Loucy (cell line): Measurements from ENCODE around the gene CHST2.

Source experiments
- H2AFZ ChIP-seq: fragments of 200-600 bp; sonication (generic); 2 replicates; pipeline ENCODE4 v1.6.0; 2016; ENCODE audit warnings: antibody characterized with exemption, mild to moderate bottlenecking, low read length, moderate library complexity
- H3F3A ChIP-seq: fragments of 200-600 bp; 2 replicates; pipeline ENCODE4 v1.6.0; 2016; ENCODE audit warnings: antibody characterized with exemption, low read depth, mild to moderate bottlenecking
- H3K27me3 ChIP-seq: fragments of 200-600 bp; sonication (generic); 2 replicates; pipeline ENCODE4 v1.6.1; 2014; ENCODE audit warnings: low read length, mild to moderate bottlenecking; ENCODE audit not compliant: insufficient read depth, poor library complexity, severe bottlenecking
- H3K36me3 ChIP-seq: fragments of 200-600 bp; sonication (generic); 2 replicates; pipeline ENCODE4 v1.6.1; 2016; ENCODE audit warnings: low read length; ENCODE audit not compliant: insufficient read depth
- H3K4me1 ChIP-seq: fragments of 200-600 bp; sonication (generic); 2 replicates; pipeline ENCODE4 v1.5.1; 2014; ENCODE audit warnings: low read length, mild to moderate bottlenecking; ENCODE audit not compliant: insufficient read depth, poor library complexity, severe bottlenecking
- H3K4me2 ChIP-seq: fragments of 200-600 bp; sonication (generic); 2 replicates; pipeline ENCODE4 v1.6.0; 2014; ENCODE audit warnings: antibody characterized with exemption, low read length, low read depth, mild to moderate bottlenecking; ENCODE audit not compliant: poor library complexity, severe bottlenecking
- H3K4me3 ChIP-seq: fragments of 200-600 bp; sonication (generic); 2 replicates; pipeline ENCODE4 v1.5.1; 2014; ENCODE audit warnings: low read length, mild to moderate bottlenecking, mixed read lengths; ENCODE audit not compliant: poor library complexity, severe bottlenecking
- H3K79me2 ChIP-seq: fragments of 200-600 bp; sonication (generic); 2 replicates; pipeline ENCODE4 v1.6.1; 2014; ENCODE audit warnings: low read length; ENCODE audit not compliant: insufficient read depth
- H3K9ac ChIP-seq: fragments of 200-600 bp; sonication (generic); 2 replicates; pipeline ENCODE4 v1.6.0; 2014; ENCODE audit warnings: mild to moderate bottlenecking, low read depth, low read length, moderate library complexity; ENCODE audit not compliant: poor library complexity, severe bottlenecking
- H3K9me2 ChIP-seq: fragments of 200-600 bp; sonication (generic); replicated peaks from 2 replicates; pipeline ENCODE4 v1.6.1; 2016; ENCODE audit warnings: low read depth, low read length, mixed read lengths
- H3K9me3 ChIP-seq: fragments of 200-600 bp; sonication (generic); 2 replicates; pipeline ENCODE4 v1.6.1; 2014; ENCODE audit warnings: mild to moderate bottlenecking, antibody characterized with exemption, low read length, low read depth; ENCODE audit not compliant: insufficient read depth
- H4K20me1 ChIP-seq: fragments of 200-600 bp; sonication (generic); 2 replicates; pipeline ENCODE4 v1.6.0; 2014; ENCODE audit warnings: antibody characterized with exemption, low read length, mild to moderate bottlenecking; ENCODE audit not compliant: insufficient read depth, poor library complexity, severe bottlenecking
- EZH2phosphoT487 ChIP-seq: fragments of 200-600 bp; IDR thresholded peaks from 2 replicates; pipeline ENCODE4 v1.6.1; 2018; ENCODE audit warnings: antibody characterized with exemption, mild to moderate bottlenecking, moderate library complexity, borderline replicate concordance
- TF ChIP-seq, protein P1 (sequence below): fragments of 200-600 bp; sonication (generic); conservative IDR thresholded peaks from 2 replicates; pipeline ENCODE4 v1.5.1; 2014; ENCODE audit warnings: mild to moderate bottlenecking, antibody characterized with exemption, low read length

The CHST2 gene

GRCh38 chr3:143135150-143135549, 15.6 kb downstream of the CHST2 start:
- Histone ChIP-seq H3K4me3 (no peak overlapping the region), H3K9me3 (no peaks in the 10 kb centered on the region), H3K79me2 (no peaks in the 10 kb centered on the region), H3F3A (no peaks in the 10 kb centered on the region), H3K9me2 (no peaks in the 10 kb centered on the region), H3K4me1 (no peaks in the 10 kb centered on the region), H3K27me3 (no peaks in the 10 kb centered on the region), H3K4me2 (no peak overlapping the region), H3K9ac (no peak overlapping the region), H3K36me3 (no peaks in the 10 kb centered on the region), H4K20me1 (no peaks in the 10 kb centered on the region), H2AFZ (no peak overlapping the region)
- TF ChIP-seq, protein P1, sequence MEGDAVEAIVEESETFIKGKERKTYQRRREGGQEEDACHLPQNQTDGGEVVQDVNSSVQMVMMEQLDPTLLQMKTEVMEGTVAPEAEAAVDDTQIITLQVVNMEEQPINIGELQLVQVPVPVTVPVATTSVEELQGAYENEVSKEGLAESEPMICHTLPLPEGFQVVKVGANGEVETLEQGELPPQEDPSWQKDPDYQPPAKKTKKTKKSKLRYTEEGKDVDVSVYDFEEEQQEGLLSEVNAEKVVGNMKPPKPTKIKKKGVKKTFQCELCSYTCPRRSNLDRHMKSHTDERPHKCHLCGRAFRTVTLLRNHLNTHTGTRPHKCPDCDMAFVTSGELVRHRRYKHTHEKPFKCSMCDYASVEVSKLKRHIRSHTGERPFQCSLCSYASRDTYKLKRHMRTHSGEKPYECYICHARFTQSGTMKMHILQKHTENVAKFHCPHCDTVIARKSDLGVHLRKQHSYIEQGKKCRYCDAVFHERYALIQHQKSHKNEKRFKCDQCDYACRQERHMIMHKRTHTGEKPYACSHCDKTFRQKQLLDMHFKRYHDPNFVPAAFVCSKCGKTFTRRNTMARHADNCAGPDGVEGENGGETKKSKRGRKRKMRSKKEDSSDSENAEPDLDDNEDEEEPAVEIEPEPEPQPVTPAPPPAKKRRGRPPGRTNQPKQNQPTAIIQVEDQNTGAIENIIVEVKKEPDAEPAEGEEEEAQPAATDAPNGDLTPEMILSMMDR = no peak
- TF ChIP-seq EZH2phosphoT487 = no peak

DNA sequence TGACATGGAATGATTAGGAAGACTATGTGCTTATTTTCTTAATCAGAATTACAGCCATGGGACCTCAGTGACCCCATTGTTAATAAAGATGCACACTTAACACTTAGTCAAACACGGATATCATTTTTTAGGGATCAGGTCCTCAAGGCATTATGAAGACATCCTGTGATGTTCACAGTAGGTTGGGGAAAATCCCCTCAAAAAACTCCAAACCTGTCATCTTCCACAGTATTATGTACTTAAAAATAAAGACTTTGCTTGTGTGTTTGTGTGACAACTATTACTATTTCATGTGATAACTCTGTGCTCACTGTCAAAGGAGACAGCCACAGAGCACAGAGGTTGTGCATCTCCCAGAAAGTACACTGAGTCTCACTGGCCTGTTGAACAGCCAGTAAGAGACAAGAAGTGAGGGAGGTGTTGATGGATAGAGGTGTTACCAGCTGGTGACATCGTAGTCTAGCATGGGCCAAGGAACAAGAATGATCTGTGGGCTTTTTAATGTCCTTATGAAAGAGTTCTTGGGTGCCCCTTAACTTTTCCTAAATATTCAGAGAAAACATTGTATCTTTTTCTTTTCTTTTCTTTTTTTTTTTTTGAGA, 18.0 kb downstream of the CHST2 start:
- H3K4me1 ChIP-seq = no peaks in the 10 kb centered on the region
- no peak overlapping the region for H2AFZ ChIP-seq
- no peaks in the 10 kb centered on the region for H3K9me3 ChIP-seq
- H3F3A ChIP-seq = no peaks in the 10 kb centered on the region
- no peak overlapping the region for H3K4me3 ChIP-seq
- no peaks in the 10 kb centered on the region for H3K27me3 ChIP-seq
- H3K36me3 ChIP-seq = no peaks in the 10 kb centered on the region
- H3K79me2 ChIP-seq = no peaks in the 10 kb centered on the region
- no peak for TF ChIP-seq EZH2phosphoT487
- TF ChIP-seq, protein P1 = no peak
- no peak overlapping the region for H3K9ac ChIP-seq
- no peaks in the 10 kb centered on the region for H3K9me2 ChIP-seq
- no peaks in the 10 kb centered on the region for H4K20me1 ChIP-seq
- no peak overlapping the region for H3K4me2 ChIP-seq

GRCh38 chr3:143138953-143139352, 19.4 kb downstream of the CHST2 start:
- H3K4me1 ChIP-seq = no peaks in the 10 kb centered on the region
- no peak overlapping the region for H2AFZ ChIP-seq
- TF ChIP-seq EZH2phosphoT487 = no peak
- TF ChIP-seq, protein P1 = no peak

More at GRCh38 chr3:143138953-143139352, 19.4 kb downstream of the CHST2 start:
- H3K9ac ChIP-seq = no peak overlapping the region
- H3K4me2 ChIP-seq = no peak overlapping the region
- H4K20me1 ChIP-seq = no peaks in the 10 kb centered on the region
- no peaks in the 10 kb centered on the region for H3K9me3 ChIP-seq
- no peaks in the 10 kb centered on the region for H3K79me2 ChIP-seq
- H3K9me2 ChIP-seq = no peaks in the 10 kb centered on the region
- H3K4me3 ChIP-seq = no peak overlapping the region
- no peaks in the 10 kb centered on the region for H3F3A ChIP-seq
- no peaks in the 10 kb centered on the region for H3K27me3 ChIP-seq
- no peaks in the 10 kb centered on the region for H3K36me3 ChIP-seq
